Spleen (tissue), 7 donors: ENCODE data around the gene EZR.

Source experiments
- POLR2A ChIP-seq, 3 donors: fragments of 450-650 bp; IDR thresholded peaks; one replicate each; pipeline ENCODE4 v1.5.1; 2017; ENCODE audit warnings: antibody characterized with exemption in 3 of 3, mild to moderate bottlenecking in 1 of 3
- TF ChIP-seq, protein P1 (sequence below), 11 experiments: fragments of 200-600 bp in 7 of 11; fragments of 450-650 bp in 4 of 11; sonication (generic) in 4 of 11; IDR thresholded peaks in 8 of 11; conservative IDR thresholded peaks in 3 of 11; 1 replicate in 7 of 11; 2 replicates in 4 of 11; pipeline versions ENCODE4 v1.4.0 to v1.8.0; 2016 to 2021; ENCODE audit warnings: antibody characterized with exemption in 11 of 11, inconsistent platforms in 4 of 11, mild to moderate bottlenecking in 1 of 11
- donor health status: DM: no; HTN: no; CAD: no; lungs with moderate emphysema.
- donor health status: DM: no; HTN: no; CAD: no.
- donor health status: DM: no; HTN: no; CAD: no.

- no peak for TF ChIP-seq POLR2A (IDR thresholded peaks at IDR 0.05)
- TF ChIP-seq, protein P1, sequence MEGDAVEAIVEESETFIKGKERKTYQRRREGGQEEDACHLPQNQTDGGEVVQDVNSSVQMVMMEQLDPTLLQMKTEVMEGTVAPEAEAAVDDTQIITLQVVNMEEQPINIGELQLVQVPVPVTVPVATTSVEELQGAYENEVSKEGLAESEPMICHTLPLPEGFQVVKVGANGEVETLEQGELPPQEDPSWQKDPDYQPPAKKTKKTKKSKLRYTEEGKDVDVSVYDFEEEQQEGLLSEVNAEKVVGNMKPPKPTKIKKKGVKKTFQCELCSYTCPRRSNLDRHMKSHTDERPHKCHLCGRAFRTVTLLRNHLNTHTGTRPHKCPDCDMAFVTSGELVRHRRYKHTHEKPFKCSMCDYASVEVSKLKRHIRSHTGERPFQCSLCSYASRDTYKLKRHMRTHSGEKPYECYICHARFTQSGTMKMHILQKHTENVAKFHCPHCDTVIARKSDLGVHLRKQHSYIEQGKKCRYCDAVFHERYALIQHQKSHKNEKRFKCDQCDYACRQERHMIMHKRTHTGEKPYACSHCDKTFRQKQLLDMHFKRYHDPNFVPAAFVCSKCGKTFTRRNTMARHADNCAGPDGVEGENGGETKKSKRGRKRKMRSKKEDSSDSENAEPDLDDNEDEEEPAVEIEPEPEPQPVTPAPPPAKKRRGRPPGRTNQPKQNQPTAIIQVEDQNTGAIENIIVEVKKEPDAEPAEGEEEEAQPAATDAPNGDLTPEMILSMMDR (IDR thresholded peaks at IDR 0.05 in 8 of 11, conservative IDR thresholded peaks at IDR 0.05 in 3 of 11), result no peak
Observed at GRCh38 chr6:158795516-158795915, 23.7 kb downstream of the EZR start.
